OCI-LY7 (cell line): ENCODE results near the gene GCA.

ENCODE experiments used
- EZH2phosphoT487 ChIP-seq: fragments of 200-600 bp; sonication (generic); IDR thresholded peaks from 2 replicates; pipeline ENCODE4 v1.6.1; 2018; ENCODE audit warnings: low read depth, borderline replicate concordance, mild to moderate bottlenecking, mixed run types, antibody characterized with exemption, low read length, moderate library complexity, mixed read lengths
- TF ChIP-seq, protein P1 (sequence below): fragments of 200-600 bp; sonication (generic); conservative IDR thresholded peaks from 2 replicates; pipeline ENCODE4 v1.5.1; 2014; ENCODE audit warnings: mild to moderate bottlenecking, antibody characterized with exemption, low read length, moderate library complexity, mixed read lengths

DNA sequence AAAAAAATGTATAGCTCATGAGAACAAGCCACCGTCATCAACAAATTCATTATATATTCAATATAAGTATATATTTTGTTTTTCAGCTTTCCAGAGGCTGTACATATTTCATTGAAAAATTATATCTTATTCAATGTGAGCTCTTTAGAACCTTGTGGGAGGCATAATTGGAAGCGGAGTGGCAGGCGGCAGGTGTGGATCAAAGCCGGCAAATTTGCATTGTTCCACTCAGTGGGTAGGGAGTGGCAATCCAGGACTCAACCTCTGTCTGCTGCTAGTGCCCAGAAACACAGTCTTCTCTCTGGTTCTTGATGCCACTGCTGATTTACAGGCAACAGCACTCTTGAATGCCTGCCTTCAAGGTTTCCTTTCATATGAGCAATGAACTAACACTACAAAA, 46.9 kb downstream of the GCA start:
- TF ChIP-seq, protein P1, sequence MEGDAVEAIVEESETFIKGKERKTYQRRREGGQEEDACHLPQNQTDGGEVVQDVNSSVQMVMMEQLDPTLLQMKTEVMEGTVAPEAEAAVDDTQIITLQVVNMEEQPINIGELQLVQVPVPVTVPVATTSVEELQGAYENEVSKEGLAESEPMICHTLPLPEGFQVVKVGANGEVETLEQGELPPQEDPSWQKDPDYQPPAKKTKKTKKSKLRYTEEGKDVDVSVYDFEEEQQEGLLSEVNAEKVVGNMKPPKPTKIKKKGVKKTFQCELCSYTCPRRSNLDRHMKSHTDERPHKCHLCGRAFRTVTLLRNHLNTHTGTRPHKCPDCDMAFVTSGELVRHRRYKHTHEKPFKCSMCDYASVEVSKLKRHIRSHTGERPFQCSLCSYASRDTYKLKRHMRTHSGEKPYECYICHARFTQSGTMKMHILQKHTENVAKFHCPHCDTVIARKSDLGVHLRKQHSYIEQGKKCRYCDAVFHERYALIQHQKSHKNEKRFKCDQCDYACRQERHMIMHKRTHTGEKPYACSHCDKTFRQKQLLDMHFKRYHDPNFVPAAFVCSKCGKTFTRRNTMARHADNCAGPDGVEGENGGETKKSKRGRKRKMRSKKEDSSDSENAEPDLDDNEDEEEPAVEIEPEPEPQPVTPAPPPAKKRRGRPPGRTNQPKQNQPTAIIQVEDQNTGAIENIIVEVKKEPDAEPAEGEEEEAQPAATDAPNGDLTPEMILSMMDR = no peak
- no peak for TF ChIP-seq EZH2phosphoT487
